VCaP (cell line): ENCODE results near the gene NARS2.

ENCODE experiments used
- H3K27ac ChIP-seq: fragments of 450-650 bp; 2 replicates; pipeline ENCODE4 v1.5.1; 2017
- TF ChIP-seq, protein P1 (sequence below): fragments of 450-650 bp; conservative IDR thresholded peaks from 2 replicates; pipeline ENCODE4 v1.5.1; 2017; ENCODE audit warnings: mild to moderate bottlenecking, moderate library complexity

The NARS2 gene

DNA sequence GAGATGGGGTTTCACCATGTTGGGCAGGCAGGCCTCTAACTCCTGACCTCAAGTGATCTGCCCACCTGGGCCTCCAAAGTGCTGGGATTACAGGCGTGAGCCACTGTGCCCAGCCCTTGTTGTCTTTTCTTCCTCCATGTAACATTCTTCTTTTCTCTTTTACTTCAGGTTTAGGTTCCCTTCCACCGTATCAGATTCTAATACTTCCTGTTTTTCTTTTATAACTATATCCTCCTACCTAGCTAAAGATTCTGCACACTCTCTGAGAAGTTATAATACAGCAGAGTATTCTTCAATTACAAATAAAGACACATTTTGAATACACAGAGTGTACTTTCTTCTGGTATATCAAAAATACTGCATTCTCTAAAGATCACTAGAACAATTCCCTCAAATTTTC lies 123.8 kb downstream of the NARS2 start:
- TF ChIP-seq, protein P1, sequence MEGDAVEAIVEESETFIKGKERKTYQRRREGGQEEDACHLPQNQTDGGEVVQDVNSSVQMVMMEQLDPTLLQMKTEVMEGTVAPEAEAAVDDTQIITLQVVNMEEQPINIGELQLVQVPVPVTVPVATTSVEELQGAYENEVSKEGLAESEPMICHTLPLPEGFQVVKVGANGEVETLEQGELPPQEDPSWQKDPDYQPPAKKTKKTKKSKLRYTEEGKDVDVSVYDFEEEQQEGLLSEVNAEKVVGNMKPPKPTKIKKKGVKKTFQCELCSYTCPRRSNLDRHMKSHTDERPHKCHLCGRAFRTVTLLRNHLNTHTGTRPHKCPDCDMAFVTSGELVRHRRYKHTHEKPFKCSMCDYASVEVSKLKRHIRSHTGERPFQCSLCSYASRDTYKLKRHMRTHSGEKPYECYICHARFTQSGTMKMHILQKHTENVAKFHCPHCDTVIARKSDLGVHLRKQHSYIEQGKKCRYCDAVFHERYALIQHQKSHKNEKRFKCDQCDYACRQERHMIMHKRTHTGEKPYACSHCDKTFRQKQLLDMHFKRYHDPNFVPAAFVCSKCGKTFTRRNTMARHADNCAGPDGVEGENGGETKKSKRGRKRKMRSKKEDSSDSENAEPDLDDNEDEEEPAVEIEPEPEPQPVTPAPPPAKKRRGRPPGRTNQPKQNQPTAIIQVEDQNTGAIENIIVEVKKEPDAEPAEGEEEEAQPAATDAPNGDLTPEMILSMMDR: no peak
- H3K27ac ChIP-seq: no peak overlapping the region

DNA sequence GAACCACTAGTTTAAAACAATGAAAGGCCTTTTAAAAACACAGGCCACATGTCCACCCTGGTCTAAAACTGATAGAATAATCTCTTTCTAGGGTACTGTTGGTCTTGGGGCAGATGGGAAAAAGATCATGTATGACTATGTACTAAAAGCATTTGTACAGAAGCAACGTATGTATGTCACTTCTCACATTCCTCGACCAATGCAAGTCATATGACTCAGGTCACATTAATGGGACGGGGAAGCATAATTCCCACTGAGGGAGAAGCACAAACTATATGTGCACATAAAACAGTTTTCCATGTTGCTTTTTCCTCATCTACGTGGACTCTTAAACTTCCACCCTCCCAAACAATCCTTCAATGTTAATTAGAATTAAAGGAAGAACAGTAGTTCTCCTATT lies 124.8 kb downstream of the NARS2 start:
- TF ChIP-seq, protein P1: no peak
- no peak overlapping the region for H3K27ac ChIP-seq

DNA sequence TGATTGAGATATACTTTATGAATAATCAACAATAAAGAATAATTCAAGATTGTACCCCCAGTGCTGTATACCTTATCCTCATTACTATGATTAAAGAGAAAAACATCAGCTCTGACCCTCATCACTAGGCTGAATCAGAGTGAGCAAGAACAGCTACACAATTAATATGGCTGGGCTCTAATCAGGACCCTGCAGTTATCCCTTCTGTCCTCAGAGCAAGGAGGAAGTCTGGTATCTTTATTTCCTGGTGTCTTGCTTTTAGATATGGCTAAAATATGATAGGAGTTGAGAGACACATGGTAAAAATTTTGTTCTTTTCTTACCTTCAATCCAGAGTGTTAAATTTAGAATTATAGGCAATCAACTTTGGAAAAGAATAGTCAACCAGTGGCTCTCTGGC lies 128.5 kb downstream of the NARS2 start:
- no peak overlapping the region for H3K27ac ChIP-seq

DNA sequence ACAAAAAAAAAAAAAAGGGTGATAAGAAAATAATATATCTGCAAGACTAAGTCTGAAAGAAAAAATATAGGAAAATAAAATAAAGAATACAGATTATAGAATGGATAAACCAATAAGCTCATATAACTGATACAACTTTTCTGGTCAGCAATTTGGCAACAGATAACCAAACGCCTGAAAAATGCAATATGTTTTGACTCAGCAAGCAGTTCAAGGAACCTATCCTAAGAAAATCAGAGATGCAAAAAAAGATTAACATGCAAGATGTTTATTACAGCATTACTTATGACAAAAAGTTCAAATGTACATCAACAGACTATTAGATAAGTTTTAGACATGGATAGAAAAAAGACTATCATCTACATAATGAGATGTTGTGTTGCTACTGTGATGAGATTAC lies 129.9 kb downstream of the NARS2 start:
- TF ChIP-seq, protein P1: no peak
- no peak overlapping the region for H3K27ac ChIP-seq

More for the DNA sequence above, 128.5 kb downstream of the NARS2 start:
- TF ChIP-seq, protein P1: no peak

DNA sequence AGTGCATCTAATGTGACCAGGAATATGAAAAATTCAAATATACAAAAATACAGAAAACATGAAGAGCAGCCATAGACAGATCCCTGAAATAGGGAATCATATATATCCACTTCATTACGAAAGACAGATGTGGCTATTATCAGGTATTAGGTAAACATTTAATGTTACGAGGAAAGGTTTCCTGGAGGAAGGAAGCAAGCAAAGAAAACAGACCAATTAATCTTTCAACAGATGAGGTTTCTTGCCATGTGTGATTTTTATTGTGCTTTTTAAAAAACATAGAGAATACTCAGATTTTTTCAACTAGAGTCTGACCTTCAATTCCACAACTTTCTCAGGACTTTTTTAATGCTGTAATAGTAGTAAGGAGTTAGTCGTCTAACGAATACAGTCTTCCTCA lies 132.7 kb downstream of the NARS2 start:
- no peak overlapping the region for H3K27ac ChIP-seq
- TF ChIP-seq, protein P1: no peak

DNA sequence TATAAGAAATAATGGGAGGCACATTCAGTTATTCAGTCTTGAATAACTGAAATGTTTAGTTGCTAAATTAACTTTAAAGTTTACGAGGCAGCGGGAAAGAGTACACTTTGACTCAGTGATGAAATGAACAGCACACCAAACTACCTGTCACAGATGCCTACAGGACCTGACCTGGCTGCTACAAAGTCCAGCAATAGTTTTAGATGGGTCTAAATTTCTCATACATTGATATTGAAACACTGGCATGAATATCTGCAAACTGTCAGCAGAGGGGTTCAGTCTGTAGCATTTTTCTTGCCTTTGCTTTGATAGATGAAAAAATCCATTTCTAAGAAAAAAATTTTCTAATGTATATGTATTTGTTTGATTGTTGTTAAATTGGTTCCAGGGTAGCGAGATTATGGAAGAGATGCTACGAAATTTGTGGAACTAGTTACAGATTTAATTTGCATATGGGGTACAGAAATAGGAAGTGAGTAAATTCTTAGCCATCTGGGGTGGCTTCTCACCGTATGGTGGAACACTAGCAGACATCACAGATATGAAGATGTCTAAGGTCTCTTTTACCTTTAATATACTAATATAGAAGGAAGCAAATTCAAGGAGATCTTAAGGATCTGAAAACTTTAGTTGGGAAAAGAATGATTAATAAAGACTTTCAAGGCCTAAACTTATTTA lies 136.2 kb downstream of the NARS2 start:
- TF ChIP-seq, protein P1: no peak
- no peak overlapping the region for H3K27ac ChIP-seq

DNA sequence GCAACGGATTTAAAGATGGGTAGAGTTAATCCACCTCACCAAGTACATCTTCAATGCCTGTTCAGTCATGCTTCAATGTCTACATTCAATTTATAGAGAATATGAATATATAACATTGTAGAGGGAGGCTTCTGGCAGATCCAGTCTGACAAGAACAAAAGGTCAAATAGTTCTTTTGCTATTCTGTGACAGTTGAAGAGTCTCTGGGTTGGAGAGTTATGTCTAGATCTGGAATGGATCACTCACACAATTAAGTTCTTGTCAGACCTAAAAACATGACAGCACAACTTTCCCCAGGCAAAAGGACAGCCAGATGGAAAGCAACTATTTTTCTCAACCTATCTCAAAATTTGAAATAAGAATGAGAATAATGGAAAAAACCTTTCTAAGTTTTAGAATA lies 141.7 kb downstream of the NARS2 start:
- TF ChIP-seq, protein P1: no peak
- H3K27ac ChIP-seq: no peak overlapping the region
